ENCODE measurements around the gene EWSR1. TPM values are rescaled to one million over a fixed set of nuclear protein-coding genes. Genes with fewer than 3 reads are reported as not detected.
"Not testable (repeated sequence)": the region's sequence is repeated elsewhere in the genome, so short reads cannot be mapped to it uniquely, and the experiment has no call there.

Gene EWSR1
- 100 to 1,000 TPM; 135 to 218 (median 214) TPM for polyA plus RNA-seq

GRCh38 chr22:29267858-29268510 lies at the start of gene EWSR1, which contains the start of gene RHBDD3:
TSS of gene EWSR1 (plus strand) at chr22:29268268. CDS start at chr22:29268337, 69 bp downstream.
TSS of gene RHBDD3 (minus strand) at chr22:29267981. CDS start at chr22:29265626, 2,355 bp downstream.
- peak within 1 kb of the TSS; percentile 94 to 99 (median 94) for H3K4me3 Mint-ChIP-seq
- no peaks in the 10 kb centered on the region for H3K9me3 Mint-ChIP-seq
- H3K27ac Mint-ChIP-seq = peak within 1 kb of the TSS; percentile 95 to 99 (median 96)
- peaks cover 60 to 61% of the 10 kb centered on the region in 2 donors for H3K4me1 Mint-ChIP-seq
- peaks cover 9% of the 10 kb centered on the region in 3 donors for H3K27me3 Mint-ChIP-seq (ENCODE audit: low read depth in 3 of 3)
- DNase-seq = peak; percentile 98 to 99 (median 99)
- peaks cover 0 to 15% (median 8%) of the 10 kb centered on the region in 3 donors for H3K36me3 Mint-ChIP-seq

GRCh38 chr22:29218758-29219408 lies 49.2 kb upstream of the EWSR1 start:
- no peak for DNase-seq
- Mint-ChIP-seq H3K27me3 (ENCODE audit: low read depth in 3 of 3) (peaks cover 0 to 2% (median 0%) of the 10 kb centered on the region in 3 donors), H3K4me1 (no peaks in the 10 kb centered on the region), H3K36me3 (no peaks in the 10 kb centered on the region), H3K27ac (no peak overlapping the region), H3K4me3 (no peak overlapping the region), H3K9me3 (no peaks in the 10 kb centered on the region)

- H3K27ac Mint-ChIP-seq, H3K36me3 Mint-ChIP-seq, H3K4me3 Mint-ChIP-seq: not testable (repeated sequence)
Observed at GRCh38 chr22:29219409-29219782, 48.7 kb upstream of the EWSR1 start.

GRCh38 chr22:29219881-29220670 lies 48.0 kb upstream of the EWSR1 start:
- peaks cover 0 to 2% (median 0%) of the 10 kb centered on the region in 3 donors for H3K27me3 Mint-ChIP-seq (ENCODE audit: low read depth in 3 of 3)
- no peaks in the 10 kb centered on the region for H3K36me3 Mint-ChIP-seq
- no peak for DNase-seq
- H3K4me1 Mint-ChIP-seq = no peaks in the 10 kb centered on the region
- no peaks in the 10 kb centered on the region for H3K9me3 Mint-ChIP-seq
- H3K4me3 Mint-ChIP-seq = no peak overlapping the region
- no peak overlapping the region for H3K27ac Mint-ChIP-seq

More at GRCh38 chr22:29219409-29219782, 48.7 kb upstream of the EWSR1 start:
- not testable (repeated sequence) for H3K4me1 Mint-ChIP-seq; DNase-seq; H3K27me3 Mint-ChIP-seq (ENCODE audit: low read depth in 3 of 3); H3K9me3 Mint-ChIP-seq

- H3K27me3 Mint-ChIP-seq (ENCODE audit: low read depth in 3 of 3) = peaks cover 0 to 3% (median 0%) of the 10 kb centered on the region in 3 donors
Observed at GRCh38 chr22:29224121-29224858, 43.8 kb upstream of the EWSR1 start.

GRCh38 chr22:29224859-29225410 lies 43.1 kb upstream of the EWSR1 start:
- Mint-ChIP-seq H3K4me3 (no peak overlapping the region), H3K9me3 (no peaks in the 10 kb centered on the region), H3K27ac (no peak overlapping the region), H3K27me3 (ENCODE audit: low read depth in 3 of 3) (peaks cover 0 to 3% (median 0%) of the 10 kb centered on the region in 3 donors), H3K36me3 (no peaks in the 10 kb centered on the region), H3K4me1 (no peaks in the 10 kb centered on the region)
- DNase-seq = no peak

More at GRCh38 chr22:29224121-29224858, 43.8 kb upstream of the EWSR1 start:
- no peak for DNase-seq
- H3K4me1 Mint-ChIP-seq = no peaks in the 10 kb centered on the region
- no peak overlapping the region for H3K27ac Mint-ChIP-seq
- no peaks in the 10 kb centered on the region for H3K9me3 Mint-ChIP-seq
- no peaks in the 10 kb centered on the region for H3K36me3 Mint-ChIP-seq
- H3K4me3 Mint-ChIP-seq = no peak overlapping the region

GRCh38 chr22:29225422-29226090 lies 42.5 kb upstream of the EWSR1 start:
- Mint-ChIP-seq H3K27me3 (ENCODE audit: low read depth in 3 of 3) (peaks cover 0 to 3% (median 0%) of the 10 kb centered on the region in 3 donors), H3K9me3 (no peaks in the 10 kb centered on the region), H3K4me1 (no peaks in the 10 kb centered on the region), H3K4me3 (no peak overlapping the region), H3K27ac (no peak overlapping the region), H3K36me3 (no peaks in the 10 kb centered on the region)
- DNase-seq = no peak

- no peak overlapping the region for H3K4me3 Mint-ChIP-seq
- no peak overlapping the region for H3K27ac Mint-ChIP-seq
- no peaks in the 10 kb centered on the region for H3K4me1 Mint-ChIP-seq
- no peaks in the 10 kb centered on the region for H3K9me3 Mint-ChIP-seq
- no peak for DNase-seq
- H3K27me3 Mint-ChIP-seq (ENCODE audit: low read depth in 3 of 3) = peaks cover 0 to 3% (median 0%) of the 10 kb centered on the region in 3 donors
- no peaks in the 10 kb centered on the region for H3K36me3 Mint-ChIP-seq
Observed at GRCh38 chr22:29226351-29226981, 41.6 kb upstream of the EWSR1 start.

- Mint-ChIP-seq H3K27ac (no peak overlapping the region), H3K9me3 (no peaks in the 10 kb centered on the region), H3K4me1 (no peaks in the 10 kb centered on the region), H3K36me3 (peaks cover 0 to 5% (median 0%) of the 10 kb centered on the region in 3 donors), H3K4me3 (no peak overlapping the region), H3K27me3 (ENCODE audit: low read depth in 3 of 3) (peaks cover 0 to 1% (median 0%) of the 10 kb centered on the region in 3 donors)
- no peak for DNase-seq
Observed at GRCh38 chr22:29230972-29231875, 36.8 kb upstream of the EWSR1 start.

GRCh38 chr22:29231971-29232959 lies 35.8 kb upstream of the EWSR1 start:
- no peak overlapping the region for H3K4me3 Mint-ChIP-seq
- no peaks in the 10 kb centered on the region for H3K4me1 Mint-ChIP-seq
- no peak for DNase-seq
- H3K27me3 Mint-ChIP-seq (ENCODE audit: low read depth in 3 of 3) = peaks cover 0 to 1% (median 0%) of the 10 kb centered on the region in 3 donors
- peaks cover 0 to 5% (median 0%) of the 10 kb centered on the region in 3 donors for H3K36me3 Mint-ChIP-seq
- H3K9me3 Mint-ChIP-seq = no peaks in the 10 kb centered on the region
- no peak overlapping the region for H3K27ac Mint-ChIP-seq
